ENCODE results near the gene HOXB3.

DNA sequence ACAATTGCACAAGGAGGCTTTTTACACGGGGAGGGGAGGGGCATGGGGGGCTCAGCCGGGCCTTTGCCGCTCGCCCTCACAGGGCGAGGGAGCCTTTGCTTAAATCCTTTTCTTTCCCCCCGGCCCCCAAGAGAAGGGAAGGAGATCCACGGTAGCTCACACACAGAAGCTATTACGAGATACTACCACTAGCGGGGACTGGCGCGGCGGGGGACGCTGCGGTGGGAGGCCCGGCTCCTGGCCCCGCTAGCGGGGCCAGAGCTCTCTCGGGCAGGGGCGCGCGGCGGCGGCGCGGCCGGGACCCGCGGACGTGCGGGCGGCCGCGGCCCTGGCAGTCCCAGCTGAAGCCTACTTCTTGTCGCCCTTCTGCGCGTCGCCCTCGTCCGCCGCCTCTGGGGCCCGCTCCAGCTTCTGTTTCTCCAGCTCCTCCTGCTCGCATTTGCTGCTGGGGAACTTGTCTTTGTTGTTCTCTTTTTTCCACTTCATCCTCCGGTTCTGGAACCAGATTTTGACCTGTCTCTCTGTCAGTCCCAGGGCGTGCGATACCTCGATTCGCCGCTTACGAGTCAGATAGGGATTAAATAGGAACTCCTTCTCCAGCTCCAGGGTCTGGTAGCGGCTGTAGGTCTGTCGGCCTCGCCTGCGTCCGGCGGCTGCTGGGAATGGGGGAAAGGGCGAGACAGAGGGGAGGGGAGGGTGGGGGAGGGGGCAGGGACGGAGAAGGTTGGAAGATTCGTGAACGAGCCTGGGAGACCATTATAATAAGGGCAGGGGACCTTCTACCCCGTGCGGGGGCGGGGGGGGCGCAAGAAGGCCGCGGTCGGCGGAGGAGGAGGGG lies 23.0 kb upstream of the HOXB3 start:
- TF ChIP-seq CTCF (optimal IDR thresholded peaks at IDR 0.05 in 1 of 3, IDR thresholded peaks at IDR 0.05 in 1 of 3, conservative IDR thresholded peaks at IDR 0.05 in 1 of 3; ENCODE audit: extremely low read depth in 1 of 3, insufficient read depth in 2 of 3, low read length in 3 of 3) (peak; percentile 7 to 38 (median 34)), EZH2 (IDR thresholded peaks at IDR 0.05; ENCODE audit: low read length) (peak; percentile 79)
